ENCODE results near the gene CAMK4.

DNA sequence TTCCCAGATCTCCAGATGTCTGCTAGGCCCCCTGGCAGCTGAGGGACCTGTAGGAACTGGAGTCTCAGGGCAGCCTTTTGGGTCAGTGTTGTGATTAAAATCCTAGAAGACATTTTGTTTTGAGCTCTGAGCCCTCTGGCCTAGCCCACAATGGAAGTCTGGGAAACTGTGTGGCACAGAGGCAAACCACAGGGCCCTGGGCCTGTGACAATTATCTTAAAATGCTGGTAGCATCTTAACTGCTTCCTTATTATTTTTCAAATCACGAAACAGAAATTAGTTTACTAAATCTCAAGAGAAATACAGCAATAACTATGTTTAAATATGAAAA is 162.6 kb downstream of the CAMK4 start:
- TF ChIP-seq, protein P1, sequence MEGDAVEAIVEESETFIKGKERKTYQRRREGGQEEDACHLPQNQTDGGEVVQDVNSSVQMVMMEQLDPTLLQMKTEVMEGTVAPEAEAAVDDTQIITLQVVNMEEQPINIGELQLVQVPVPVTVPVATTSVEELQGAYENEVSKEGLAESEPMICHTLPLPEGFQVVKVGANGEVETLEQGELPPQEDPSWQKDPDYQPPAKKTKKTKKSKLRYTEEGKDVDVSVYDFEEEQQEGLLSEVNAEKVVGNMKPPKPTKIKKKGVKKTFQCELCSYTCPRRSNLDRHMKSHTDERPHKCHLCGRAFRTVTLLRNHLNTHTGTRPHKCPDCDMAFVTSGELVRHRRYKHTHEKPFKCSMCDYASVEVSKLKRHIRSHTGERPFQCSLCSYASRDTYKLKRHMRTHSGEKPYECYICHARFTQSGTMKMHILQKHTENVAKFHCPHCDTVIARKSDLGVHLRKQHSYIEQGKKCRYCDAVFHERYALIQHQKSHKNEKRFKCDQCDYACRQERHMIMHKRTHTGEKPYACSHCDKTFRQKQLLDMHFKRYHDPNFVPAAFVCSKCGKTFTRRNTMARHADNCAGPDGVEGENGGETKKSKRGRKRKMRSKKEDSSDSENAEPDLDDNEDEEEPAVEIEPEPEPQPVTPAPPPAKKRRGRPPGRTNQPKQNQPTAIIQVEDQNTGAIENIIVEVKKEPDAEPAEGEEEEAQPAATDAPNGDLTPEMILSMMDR (IDR thresholded peaks at IDR 0.05; ENCODE audit: low read depth, low read length, poor library complexity, severe bottlenecking), result no peak
- TF ChIP-seq EZH2phosphoT487 (IDR thresholded peaks at IDR 0.05; ENCODE audit: borderline replicate concordance, low read length), result no peak
